Activated naive CD4-positive, alpha-beta T cell treated with anti-CD3 and anti-CD28 coated beads, Interleukin-2, amount 50 U/mL, for 24 hours (primary cell): Measurements from ENCODE around the gene TTC16.
A peak's percentile ranks its signal among the peaks of the same experiment; 100 is the strongest.

Source experiments
- H3K27ac Mint-ChIP-seq: one replicate; pipeline ENCODE4 v1.8.0; 2021; ENCODE audit warnings: mild to moderate bottlenecking, mixed read lengths
- H3K27me3 Mint-ChIP-seq: one replicate; pipeline ENCODE4 v1.8.0; 2021; ENCODE audit warnings: mixed read lengths
- H3K36me3 Mint-ChIP-seq: one replicate; pipeline ENCODE4 v1.8.0; 2021; ENCODE audit warnings: mixed read lengths
- H3K4me1 Mint-ChIP-seq: one replicate; pipeline ENCODE4 v1.8.0; 2021; ENCODE audit warnings: mixed read lengths
- H3K4me3 Mint-ChIP-seq: one replicate; pipeline ENCODE4 v1.8.0; 2021; ENCODE audit warnings: mild to moderate bottlenecking, mixed read lengths
- H3K9me3 Mint-ChIP-seq: one replicate; pipeline ENCODE4 v1.8.0; 2021; ENCODE audit warnings: mixed read lengths

Gene TTC16

DNA sequence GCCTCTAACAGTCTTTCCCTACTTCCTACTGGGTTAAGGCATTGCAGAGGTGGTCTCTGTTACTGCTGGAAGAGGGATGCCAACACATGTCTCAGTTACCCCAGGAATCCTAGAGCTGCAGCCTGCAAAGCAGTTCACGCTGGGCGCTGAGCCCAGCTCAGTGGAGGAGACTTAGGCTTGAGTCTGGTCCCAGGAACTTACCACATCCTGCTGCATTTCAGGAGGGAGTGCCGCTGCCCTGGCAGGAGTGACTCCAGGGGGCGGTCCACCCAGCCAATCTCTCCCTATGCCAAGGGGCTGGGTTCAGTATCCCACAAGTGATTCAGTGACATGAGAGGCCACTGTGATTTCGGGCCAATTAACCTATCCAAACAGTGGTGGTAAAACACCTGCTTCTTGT is 7.6 kb downstream of the TTC16 start:
- Mint-ChIP-seq H3K9me3 (no peaks in the 10 kb centered on the region), H3K4me3 (no peak overlapping the region), H3K4me1 (peaks cover 28% of the 10 kb centered on the region), H3K27ac (no peak overlapping the region), H3K36me3 (no peaks in the 10 kb centered on the region), H3K27me3 (no peaks in the 10 kb centered on the region)

DNA sequence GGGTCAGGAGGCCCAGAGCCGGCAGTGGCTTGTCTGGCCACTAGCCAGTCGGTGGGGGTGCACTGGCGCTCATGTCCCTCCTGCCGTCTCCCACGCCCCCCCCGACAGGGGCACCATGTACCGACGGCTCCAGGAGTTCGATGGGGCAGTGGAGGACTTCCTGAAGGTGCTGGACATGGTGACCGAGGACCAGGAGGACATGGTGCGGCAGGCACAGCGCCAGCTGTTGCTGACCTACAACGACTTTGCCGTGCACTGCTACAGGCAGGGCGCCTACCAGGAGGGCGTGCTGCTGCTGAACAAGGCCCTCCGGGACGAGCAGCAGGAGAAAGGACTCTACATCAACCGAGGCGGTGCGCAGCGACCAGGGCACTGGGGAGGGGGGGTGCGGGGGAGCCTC is 8.1 kb downstream of the TTC16 start:
- no peaks in the 10 kb centered on the region for H3K36me3 Mint-ChIP-seq
- no peak overlapping the region for H3K27ac Mint-ChIP-seq
- no peak overlapping the region for H3K4me3 Mint-ChIP-seq
- no peaks in the 10 kb centered on the region for H3K9me3 Mint-ChIP-seq
- peaks cover 28% of the 10 kb centered on the region for H3K4me1 Mint-ChIP-seq
- H3K27me3 Mint-ChIP-seq, result no peaks in the 10 kb centered on the region

DNA sequence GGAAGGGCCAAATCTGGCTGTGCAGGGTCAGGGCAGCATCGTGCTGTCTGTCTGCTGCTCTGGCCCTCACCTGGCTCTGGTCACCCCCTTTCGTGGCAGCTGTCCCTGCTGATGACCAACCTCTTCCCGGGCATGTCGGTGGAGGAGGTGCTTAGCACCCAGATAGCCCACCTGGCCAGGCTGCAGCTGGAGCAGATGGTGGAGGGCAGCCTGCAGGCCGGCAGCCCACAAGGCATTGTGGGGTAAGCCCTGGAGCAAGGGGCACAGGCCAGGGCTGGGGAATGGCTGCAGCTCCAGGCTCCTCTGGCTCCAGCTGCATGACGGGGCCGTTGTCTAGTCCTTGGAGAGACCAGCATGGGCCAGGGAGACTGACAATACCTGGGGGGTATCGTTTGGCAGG is 11.0 kb downstream of the TTC16 start:
- Mint-ChIP-seq H3K36me3 (no peaks in the 10 kb centered on the region), H3K4me3 (no peak overlapping the region), H3K27ac (no peak overlapping the region), H3K9me3 (no peaks in the 10 kb centered on the region), H3K27me3 (no peaks in the 10 kb centered on the region), H3K4me1 (no peaks in the 10 kb centered on the region)

DNA sequence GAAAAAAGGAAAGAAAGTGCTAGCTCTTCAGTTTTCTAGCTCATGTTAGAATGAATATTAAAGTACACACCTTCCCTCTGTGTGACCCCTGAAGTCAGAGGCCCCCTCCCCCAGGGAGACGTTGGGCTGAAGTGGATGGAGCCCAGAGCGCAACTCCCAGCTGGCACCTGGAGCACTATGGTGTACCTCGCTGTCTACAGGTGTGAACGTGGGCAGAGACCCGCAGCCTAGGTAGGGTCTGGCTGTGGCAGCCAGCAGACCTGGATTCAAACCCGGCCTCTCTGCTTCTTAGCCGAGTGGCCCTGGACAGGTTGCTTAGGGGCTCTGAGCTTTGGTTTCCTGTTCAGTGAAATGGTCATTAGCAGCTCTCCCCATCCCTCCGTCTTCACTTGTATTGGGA is 12.9 kb downstream of the TTC16 start:
- Mint-ChIP-seq H3K27ac (no peak overlapping the region), H3K4me3 (no peak overlapping the region), H3K4me1 (peaks cover 4% of the 10 kb centered on the region), H3K9me3 (no peaks in the 10 kb centered on the region), H3K27me3 (no peaks in the 10 kb centered on the region), H3K36me3 (no peaks in the 10 kb centered on the region)

DNA sequence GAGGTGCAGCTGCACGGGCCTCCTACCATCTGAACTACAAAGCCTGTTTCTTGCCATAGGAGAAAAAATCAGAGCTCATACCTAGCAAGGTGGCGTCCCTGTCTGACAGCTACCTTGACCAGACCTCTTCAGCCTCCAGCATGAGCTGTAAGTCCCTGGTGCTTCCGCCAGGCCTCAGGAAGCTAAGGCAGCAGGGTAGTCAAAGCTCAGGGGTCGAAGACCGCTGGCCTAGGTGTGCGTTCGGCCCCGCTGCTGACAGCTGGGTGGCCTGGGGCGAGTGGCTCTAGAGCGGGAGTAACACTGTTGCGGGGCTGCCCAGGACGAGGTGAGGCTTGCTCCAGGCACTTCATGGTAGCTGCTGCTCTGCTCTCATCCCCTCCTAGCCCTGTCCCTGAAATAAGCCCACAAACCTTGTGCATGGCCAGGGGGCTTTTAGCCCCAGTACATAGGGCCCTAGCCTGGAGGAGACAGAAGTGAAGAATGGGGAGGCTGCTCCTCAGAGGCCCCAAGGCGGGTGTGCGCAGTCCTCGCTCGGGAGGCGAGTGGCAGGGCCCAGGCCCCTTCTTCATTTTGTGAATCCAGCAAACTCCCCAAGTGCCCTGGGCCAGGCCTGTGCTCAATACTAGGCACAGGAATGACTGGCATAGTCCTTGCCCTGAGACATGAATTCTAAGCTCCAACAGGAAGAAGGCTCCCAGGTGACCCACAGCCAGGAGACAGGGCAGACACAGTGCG is 13.8 kb downstream of the TTC16 start:
- no peak overlapping the region for H3K4me3 Mint-ChIP-seq

DNA sequence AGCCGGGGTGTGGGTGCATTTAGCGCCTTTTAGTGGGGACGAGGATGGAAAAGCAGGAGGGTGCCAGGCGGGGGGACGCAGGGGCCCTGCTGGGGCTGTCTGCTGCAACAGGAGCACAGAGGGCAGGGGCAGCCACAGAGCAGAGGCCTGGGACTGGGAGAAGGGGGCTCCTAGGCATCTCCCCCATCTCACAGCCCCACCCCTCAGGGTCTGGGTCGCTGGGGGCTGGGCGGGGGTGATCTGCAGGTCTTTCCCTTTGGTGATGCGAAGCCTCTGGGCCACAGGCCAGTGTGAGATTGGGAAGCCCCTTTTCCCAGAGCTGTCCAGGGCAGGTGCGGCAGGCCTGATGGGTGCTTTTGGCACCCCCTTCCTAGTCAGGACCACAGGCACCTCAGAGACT is 14.4 kb downstream of the TTC16 start:
- no peaks in the 10 kb centered on the region for H3K27me3 Mint-ChIP-seq
- H3K4me1 Mint-ChIP-seq, result peaks cover 8% of the 10 kb centered on the region
- peak overlapping the region; percentile 59 for H3K27ac Mint-ChIP-seq
- no peaks in the 10 kb centered on the region for H3K9me3 Mint-ChIP-seq
- no peaks in the 10 kb centered on the region for H3K36me3 Mint-ChIP-seq
- no peak overlapping the region for H3K4me3 Mint-ChIP-seq

More for the DNA sequence above, 13.8 kb downstream of the TTC16 start:
- H3K27me3 Mint-ChIP-seq, result no peaks in the 10 kb centered on the region
- peak overlapping the region; percentile 59 for H3K27ac Mint-ChIP-seq
- H3K4me1 Mint-ChIP-seq, result peaks cover 8% of the 10 kb centered on the region
- H3K9me3 Mint-ChIP-seq, result no peaks in the 10 kb centered on the region
- no peaks in the 10 kb centered on the region for H3K36me3 Mint-ChIP-seq

DNA sequence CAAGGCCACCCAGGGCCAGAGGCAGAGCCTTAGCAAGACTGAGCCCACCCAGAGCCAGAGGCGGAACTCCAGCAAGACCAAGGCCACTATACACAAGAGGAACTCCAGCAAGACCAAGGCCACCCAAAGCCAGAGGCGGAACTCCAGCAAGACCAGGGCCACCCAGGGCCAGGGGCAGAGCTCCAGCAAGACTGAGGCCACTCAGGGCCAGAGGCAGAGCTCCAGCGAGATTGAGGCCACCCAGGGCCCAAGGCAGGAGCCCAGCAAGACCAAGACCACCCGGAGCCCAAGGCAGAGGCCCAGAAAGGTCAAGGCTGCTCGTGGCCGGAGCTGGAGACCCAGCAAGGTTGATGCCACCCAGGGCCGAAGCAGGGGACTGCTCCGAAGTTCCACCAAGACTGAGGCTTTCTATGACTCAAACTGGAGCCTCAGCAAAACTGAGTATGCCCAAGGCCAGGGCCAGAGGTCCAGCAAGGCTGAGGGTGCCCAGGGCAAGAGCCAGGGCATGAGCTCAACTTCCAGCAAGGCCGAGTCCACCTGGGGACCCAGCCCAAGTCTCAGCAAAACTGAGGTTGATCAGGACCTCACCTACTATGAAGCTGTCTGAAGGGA is 15.0 kb downstream of the TTC16 start:
- Mint-ChIP-seq H3K36me3 (no peaks in the 10 kb centered on the region), H3K4me3 (no peak overlapping the region), H3K27ac (no peak overlapping the region), H3K4me1 (peaks cover 13% of the 10 kb centered on the region), H3K27me3 (no peaks in the 10 kb centered on the region), H3K9me3 (no peaks in the 10 kb centered on the region)

DNA sequence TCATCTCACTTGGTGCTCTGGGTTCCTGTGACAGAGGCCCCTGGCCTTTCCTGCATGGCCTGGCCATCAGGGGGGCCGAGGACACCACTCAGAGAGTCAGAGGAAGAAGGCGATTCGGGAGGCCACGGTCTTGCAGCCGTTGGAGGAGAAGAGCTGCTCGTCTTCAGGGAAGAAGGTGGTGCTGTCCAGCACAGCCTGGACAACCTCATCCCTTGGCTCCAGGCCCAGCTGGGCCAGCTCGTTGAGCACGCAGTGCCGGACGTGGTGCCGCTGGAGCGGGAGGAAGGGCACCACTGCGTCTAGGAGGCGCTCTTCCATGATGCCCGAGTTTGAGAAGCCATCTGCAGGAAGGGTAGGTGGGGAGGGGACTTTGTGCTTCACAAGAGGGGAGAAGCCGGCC is 16.1 kb downstream of the TTC16 start:
- H3K36me3 Mint-ChIP-seq, result no peaks in the 10 kb centered on the region
- H3K27ac Mint-ChIP-seq, result no peak overlapping the region
- H3K4me3 Mint-ChIP-seq, result no peak overlapping the region
- no peaks in the 10 kb centered on the region for H3K27me3 Mint-ChIP-seq
- no peaks in the 10 kb centered on the region for H3K9me3 Mint-ChIP-seq
- H3K4me1 Mint-ChIP-seq, result peaks cover 13% of the 10 kb centered on the region

DNA sequence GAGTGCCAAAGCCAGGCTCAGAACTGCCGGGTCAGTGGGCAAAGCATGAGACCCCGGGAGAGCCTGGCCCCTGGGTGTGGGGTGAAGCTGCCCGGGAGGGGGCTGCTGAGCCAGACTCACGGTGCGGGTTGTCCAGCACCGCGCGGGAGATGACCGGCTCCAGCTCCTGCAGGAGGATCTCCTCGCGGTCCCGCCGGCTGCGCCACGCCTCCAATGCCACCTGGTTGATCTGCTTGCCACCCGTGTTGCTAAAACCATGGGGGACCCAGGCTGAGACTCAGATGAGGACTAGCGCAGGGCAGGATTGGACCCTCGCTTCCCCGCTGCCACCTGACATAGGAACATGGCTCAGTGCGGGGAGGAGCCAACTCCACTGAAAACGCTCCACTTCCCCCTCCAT is 16.6 kb downstream of the TTC16 start:
- peaks cover 13% of the 10 kb centered on the region for H3K4me1 Mint-ChIP-seq
- no peaks in the 10 kb centered on the region for H3K27me3 Mint-ChIP-seq
- no peak overlapping the region for H3K4me3 Mint-ChIP-seq
- H3K36me3 Mint-ChIP-seq, result no peaks in the 10 kb centered on the region
- no peaks in the 10 kb centered on the region for H3K9me3 Mint-ChIP-seq
- peak overlapping the region; percentile 41 for H3K27ac Mint-ChIP-seq

DNA sequence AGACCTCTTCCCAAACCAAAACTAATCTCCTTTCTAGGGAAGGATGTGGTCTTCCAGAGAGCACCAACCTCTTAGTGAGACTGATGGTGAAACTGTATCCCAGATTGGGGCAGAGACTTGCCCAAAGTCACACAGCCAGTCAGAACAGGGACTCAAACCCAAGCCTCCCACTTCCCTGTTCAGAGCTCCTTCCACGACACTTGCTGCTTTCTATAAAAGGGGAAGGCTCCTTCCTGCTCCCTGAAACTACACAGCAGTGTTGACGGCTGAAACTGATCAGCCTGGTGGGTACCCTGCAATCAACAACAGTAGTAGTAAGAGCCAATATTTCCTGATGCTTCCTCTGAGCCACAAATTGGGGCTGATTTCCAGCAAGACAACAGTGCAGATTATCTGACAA is 17.7 kb downstream of the TTC16 start:
- Mint-ChIP-seq H3K4me3 (peak overlapping the region; percentile 89), H3K27ac (peak overlapping the region; percentile 12), H3K9me3 (no peaks in the 10 kb centered on the region), H3K27me3 (no peaks in the 10 kb centered on the region), H3K4me1 (peaks cover 13% of the 10 kb centered on the region), H3K36me3 (no peaks in the 10 kb centered on the region)

DNA sequence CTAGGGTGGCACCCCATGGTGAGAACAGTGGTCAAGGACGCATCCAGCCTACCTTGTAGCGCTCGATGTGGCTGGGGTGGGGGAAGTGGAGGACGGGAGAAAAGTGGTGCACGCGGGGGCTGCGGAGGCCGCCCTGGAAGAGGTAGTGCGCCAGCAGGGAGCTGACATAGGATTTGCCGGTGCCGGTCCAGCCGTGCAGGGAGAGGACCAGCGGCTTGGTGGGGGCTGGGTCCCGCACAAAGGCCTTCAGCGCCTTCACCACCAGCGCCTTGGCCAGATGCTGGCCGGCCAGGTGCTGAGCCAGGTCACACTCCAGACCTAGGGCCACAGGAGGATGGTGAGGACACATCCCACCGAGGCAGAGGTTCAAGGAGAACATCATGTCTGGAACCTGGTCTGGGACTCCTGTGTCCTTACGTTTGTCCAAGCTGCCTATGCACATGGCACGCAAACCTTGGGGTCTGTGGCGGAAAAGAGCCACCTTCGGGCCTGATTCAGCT is 18.4 kb downstream of the TTC16 start:
- Mint-ChIP-seq H3K27ac (peak overlapping the region; percentile 65), H3K4me1 (peaks cover 13% of the 10 kb centered on the region), H3K9me3 (no peaks in the 10 kb centered on the region), H3K36me3 (no peaks in the 10 kb centered on the region), H3K27me3 (no peaks in the 10 kb centered on the region), H3K4me3 (peak overlapping the region; percentile 89)

DNA sequence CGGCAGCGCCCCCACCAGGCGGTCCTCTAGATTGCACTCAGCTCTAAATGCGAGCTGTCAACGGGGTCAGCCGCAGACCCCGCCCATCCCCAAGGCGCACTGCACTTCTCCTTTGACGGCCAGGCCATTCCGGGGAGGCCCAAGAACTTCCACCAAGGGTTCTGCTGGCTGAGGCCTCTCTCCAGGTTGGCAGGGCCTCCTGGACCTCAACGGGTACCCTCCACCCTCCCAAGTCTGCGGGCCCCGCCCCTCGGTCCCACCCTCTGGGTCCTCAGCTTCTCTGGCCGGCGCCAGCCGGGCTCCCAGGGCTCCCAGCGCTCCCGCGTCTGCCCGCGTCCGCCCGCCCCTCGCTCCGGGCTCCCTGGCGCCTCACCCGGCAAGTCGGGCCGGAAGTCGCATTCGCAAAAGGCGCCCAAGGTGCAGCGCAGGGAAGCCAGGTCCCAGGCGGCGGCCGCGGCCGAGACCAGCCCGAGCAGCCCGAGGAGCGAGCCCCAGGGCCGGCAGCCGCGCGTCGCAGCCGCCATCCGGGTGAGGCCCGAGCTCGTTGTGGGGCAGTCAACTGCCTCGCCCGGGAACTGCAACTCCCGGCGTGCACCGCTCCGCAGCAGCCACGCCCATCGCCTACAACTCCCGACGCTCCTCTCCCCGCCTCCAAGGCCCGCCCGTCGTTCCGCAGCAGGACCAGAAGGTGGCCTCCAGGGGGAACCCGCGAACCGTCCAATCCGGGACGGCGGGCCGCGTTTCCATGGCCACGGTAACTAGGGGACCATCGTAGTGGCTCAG is 19.1 kb downstream of the TTC16 start, which contains the start of gene TOR2A:
TSS of gene TOR2A (minus strand) at position 548 of the 783 bp plus-strand sequence. CDS start at position 524, 24 bp downstream.
- H3K27ac Mint-ChIP-seq, result peak within 1 kb of the TSS; percentile 89
- H3K4me3 Mint-ChIP-seq, result peak within 1 kb of the TSS; percentile 89
- H3K9me3 Mint-ChIP-seq, result no peaks in the 10 kb centered on the region
- H3K27me3 Mint-ChIP-seq, result no peaks in the 10 kb centered on the region
- H3K36me3 Mint-ChIP-seq, result no peaks in the 10 kb centered on the region
- peaks cover 13% of the 10 kb centered on the region for H3K4me1 Mint-ChIP-seq

DNA sequence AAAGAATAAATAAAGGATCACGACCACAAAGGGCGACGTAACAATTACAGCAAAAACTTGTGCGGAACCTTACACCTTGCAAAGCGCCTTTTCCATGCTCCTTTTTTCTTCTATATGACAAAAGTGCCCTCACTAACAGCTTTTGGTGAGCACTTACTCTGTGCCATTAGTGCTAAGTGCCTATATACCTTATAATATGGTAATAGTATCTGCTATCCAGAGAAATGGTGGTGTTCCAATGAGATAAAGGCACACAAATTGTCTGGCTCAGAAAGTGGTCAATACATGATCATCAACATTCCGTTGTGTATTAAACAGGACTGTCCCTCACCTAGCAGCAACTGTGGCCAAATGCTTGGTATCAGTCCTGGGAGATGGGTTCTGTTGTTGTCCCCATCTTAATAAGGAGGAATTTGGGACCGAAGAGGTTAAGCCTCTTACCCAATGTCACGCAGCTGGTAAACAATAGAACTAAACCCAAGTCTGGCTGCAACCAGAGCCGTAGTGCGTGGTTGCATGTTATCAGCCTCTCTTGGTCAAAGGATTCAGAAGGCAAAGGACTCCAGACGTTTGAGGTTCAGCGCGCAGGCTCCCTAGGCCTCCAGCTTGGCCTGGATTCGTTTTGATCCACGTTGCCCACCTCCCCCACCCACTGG is 19.8 kb downstream of the TTC16 start:
- H3K9me3 Mint-ChIP-seq, result no peaks in the 10 kb centered on the region
- peak overlapping the region; percentile 89 for H3K27ac Mint-ChIP-seq
- peaks cover 13% of the 10 kb centered on the region for H3K4me1 Mint-ChIP-seq

DNA sequence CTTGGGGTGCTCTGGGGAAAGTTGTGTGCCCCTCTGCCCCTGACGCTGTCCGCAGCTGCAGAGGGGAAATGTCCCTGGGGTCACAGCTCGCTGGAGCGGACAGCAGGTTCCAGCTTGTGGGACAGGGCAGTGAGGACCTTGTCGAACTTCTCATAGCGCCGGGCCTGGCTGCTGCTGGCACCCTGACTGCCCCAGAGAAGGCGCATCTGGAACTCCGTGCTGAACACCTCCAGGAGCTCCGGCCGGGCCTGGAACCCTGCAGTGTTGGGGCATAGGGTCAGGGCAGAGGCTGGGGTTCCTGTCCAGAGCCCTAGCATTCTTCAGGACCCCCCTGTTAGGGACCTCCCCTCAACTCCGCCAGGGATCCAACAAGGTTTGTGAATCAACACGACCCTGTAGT is 22.8 kb downstream of the TTC16 start:
- no peak overlapping the region for H3K4me3 Mint-ChIP-seq
- H3K27me3 Mint-ChIP-seq, result no peaks in the 10 kb centered on the region
- H3K9me3 Mint-ChIP-seq, result no peaks in the 10 kb centered on the region
- H3K4me1 Mint-ChIP-seq, result peaks cover 11% of the 10 kb centered on the region
- no peak overlapping the region for H3K27ac Mint-ChIP-seq
- peaks cover 1% of the 10 kb centered on the region for H3K36me3 Mint-ChIP-seq

More for the DNA sequence above, 19.8 kb downstream of the TTC16 start:
- Mint-ChIP-seq H3K4me3 (peak overlapping the region; percentile 89), H3K27me3 (no peaks in the 10 kb centered on the region), H3K36me3 (no peaks in the 10 kb centered on the region)

DNA sequence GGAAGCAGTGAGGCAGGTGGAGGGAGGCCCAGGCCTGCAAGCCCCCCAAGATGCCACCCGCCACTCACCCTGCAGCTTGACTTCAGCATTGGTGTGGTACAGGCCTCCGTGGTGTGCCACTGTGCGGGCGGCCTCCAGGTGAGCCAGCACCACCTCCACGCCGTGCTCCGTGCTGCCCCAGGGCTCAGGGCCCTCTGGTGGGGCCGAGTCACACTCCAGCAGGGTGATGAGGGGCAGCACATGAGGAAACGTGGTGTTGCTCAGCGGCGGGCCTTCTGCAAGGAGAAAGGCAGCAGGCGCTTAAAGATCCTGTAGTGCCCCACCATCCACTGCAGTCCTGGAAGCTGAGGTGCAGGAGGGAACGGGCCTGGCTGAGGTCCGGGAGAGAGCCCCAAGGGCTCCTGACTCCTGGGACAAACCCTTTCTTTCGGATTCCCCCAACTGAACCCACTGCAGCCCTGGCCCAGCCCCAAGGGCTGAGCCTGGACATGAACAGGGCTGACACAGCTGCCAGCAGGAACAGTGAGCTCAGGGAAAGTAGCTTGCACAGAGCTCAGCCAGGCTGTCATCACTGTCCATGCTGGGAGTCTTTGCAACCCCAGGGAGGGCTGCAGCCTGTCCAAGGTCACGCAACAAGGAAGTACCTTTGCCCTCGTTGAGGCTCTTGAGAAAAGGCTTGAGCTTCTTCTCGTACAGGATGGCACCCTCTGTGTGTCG is 23.9 kb downstream of the TTC16 start:
- Mint-ChIP-seq H3K27me3 (no peaks in the 10 kb centered on the region), H3K4me1 (peaks cover 5% of the 10 kb centered on the region), H3K36me3 (peaks cover 1% of the 10 kb centered on the region), H3K4me3 (no peak overlapping the region), H3K27ac (no peak overlapping the region), H3K9me3 (no peaks in the 10 kb centered on the region)
